CD4-positive, alpha-beta T cell treated with Interferon alpha-2 for 1 hour (primary cell): ENCODE data around the gene ARHGAP6.

Experiments
- DNase-seq, 2 donors: peaks; one replicate each; pipeline ENCODE4 v3.0.0-alpha.2; 2020 to 2022

Gene ARHGAP6, protein sequence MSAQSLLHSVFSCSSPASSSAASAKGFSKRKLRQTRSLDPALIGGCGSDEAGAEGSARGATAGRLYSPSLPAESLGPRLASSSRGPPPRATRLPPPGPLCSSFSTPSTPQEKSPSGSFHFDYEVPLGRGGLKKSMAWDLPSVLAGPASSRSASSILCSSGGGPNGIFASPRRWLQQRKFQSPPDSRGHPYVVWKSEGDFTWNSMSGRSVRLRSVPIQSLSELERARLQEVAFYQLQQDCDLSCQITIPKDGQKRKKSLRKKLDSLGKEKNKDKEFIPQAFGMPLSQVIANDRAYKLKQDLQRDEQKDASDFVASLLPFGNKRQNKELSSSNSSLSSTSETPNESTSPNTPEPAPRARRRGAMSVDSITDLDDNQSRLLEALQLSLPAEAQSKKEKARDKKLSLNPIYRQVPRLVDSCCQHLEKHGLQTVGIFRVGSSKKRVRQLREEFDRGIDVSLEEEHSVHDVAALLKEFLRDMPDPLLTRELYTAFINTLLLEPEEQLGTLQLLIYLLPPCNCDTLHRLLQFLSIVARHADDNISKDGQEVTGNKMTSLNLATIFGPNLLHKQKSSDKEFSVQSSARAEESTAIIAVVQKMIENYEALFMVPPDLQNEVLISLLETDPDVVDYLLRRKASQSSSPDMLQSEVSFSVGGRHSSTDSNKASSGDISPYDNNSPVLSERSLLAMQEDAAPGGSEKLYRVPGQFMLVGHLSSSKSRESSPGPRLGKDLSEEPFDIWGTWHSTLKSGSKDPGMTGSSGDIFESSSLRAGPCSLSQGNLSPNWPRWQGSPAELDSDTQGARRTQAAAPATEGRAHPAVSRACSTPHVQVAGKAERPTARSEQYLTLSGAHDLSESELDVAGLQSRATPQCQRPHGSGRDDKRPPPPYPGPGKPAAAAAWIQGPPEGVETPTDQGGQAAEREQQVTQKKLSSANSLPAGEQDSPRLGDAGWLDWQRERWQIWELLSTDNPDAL (N-terminal part only)

DNA sequence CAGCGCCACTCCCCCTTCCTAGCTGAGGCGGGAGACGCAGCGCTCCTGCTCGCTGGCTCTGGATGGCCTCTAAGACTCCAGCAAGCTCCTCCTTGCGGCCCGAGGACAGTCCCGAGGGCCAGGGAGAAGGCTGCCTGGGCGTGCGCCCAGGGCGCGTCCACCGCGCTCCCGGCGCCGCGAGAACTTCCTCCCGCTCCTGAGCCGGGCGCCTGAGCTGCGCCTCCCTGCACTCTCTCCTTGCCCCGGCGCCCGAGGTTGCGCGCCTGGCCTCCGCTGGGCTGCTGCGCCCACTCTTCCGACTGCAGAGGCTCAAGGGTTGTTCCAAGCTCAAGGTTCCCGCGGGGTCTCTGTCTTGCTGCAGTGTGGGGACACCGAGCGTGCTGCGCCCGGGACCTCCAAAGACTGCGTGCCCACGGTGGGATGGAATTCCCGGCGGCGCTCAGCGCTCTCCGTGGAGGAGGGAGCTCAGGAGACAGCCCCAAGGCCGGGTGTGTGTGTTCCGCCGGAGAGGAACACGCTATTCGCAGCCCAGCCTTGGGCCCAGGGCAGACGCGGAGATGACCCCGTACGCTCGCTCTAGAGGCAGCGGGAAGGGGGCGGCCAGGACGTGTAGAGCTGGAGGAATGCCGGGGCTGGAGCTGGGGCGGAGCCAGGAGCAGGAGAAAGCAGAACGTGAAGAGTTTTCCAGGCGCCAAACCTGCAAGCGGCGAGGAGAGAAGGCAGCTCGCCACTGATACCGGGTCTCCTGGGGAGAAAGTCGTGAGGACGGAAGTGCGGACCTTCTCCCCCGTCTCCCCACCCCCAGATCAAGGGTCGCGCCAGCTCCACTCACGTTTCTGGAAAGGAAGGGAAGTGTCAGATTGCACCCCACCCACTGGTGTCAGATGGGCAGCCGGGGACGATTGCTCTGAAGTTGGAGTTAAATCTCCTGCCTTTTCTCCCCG lies at the start of gene ARHGAP6:
ARHGAP6 (minus strand) TSS at position 753 of the 944 bp plus-strand sequence. CDS start 1,092 bp downstream, outside the sequence.
- DNase-seq = no peak

DNA sequence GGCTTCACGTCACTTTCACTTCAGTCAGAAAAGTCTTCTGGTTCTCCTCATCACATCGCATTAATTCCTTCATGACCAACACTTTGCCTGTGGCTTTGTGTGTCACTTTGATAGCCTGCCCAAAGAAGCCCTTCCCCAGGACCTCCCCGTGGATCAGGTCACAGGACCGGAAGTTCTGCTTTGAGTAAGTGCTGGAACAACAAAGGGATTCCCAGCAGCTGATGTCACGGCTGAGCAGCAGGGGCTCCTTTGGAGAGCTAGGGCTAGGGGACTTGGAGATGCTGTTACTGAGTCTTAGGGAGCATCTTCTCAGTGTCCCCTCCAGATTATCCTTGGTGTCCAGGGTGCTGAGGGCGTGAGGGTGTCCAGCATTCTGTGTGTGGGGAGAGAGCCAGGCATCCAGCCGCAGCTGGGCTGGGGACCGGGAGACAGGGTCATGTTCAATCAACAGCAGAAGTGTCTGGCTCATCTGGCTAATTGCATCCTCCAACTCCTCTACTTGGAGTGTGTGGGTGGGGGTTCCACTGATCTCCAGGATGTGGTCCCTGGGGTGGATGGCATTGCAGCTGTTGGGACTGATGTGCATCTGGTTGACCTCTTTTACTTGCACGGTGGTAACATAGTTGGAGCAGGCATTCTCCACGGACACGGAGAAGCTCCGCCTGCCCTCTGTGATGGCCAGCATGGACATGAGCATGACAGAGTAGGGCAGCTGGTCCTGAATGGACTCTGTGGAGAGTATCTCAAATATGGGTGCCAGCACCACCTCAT lies 39.2 kb upstream of the ARHGAP6 start:
- no peak for DNase-seq

DNA sequence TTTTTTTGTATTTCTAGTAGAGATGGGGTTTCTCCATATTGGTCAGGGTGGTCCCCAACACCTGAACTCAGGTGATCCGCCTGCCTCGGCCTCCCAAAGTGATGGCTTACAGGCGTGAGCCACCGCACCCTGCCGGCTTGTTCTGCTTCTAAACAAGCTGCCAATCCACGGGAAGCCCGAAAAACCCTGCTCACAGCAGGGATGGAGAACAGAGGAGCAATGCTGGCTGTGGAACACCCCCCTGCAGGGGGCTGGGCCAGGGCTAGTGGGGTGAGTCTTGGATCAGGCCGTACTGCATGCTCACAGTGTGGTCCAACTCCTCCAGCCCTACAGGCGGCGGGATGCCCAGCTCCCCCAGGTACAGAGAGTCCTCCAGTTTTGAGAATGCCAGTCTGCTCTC lies 38.1 kb upstream of the ARHGAP6 start:
- DNase-seq = no peak

DNA sequence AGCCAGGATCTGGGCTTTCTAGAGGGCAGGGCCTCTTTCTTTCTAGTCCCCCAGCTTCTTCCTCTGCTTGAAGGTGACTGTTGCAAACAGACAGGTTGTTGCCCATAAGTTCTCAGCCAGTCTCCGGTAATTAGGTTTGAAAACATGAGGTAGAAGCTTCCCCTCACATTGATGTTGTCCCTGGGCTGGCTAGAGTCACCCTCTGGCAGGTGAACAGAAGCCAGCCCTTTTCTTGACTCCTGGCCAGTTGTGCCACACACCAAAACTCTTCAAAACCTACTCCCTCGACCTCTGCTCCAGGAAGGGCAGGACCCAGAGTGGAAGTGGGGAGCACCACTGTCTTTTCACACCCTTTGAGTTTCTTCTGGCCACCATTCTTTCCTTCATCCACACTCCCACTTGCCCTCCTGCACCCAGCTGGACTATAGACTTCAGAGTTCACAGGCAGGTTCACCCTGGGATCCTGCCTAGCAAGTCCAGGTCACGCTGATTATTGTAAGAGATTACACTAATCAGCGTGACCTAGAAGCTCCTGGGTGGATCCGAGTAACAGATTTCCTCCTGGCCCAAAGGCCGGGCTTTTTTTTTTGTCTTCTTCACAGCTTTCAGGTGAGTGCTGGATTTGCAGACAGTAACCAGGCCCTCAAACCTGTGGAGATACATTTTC lies 37.4 kb upstream of the ARHGAP6 start:
- no peak for DNase-seq

DNA sequence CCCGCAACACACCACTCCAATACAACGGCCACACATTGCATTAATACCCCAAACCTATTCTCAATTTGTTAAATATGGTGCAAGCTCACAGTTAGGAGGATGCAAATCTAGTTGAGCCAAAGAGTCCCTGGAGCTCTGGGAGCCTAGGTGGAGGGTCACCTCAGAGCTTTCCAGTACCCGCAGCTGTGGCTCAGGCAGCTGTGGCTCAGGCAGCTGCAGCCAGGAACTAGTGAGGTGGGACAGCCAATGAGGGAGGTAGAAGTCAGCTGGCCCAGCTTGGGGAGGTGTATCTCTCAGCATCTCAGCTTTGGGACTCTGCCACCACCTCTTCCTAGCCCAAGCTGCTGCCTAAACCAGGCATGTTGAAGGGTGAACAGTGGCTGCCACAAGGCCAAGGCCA lies 36.7 kb upstream of the ARHGAP6 start:
- DNase-seq = no peak

DNA sequence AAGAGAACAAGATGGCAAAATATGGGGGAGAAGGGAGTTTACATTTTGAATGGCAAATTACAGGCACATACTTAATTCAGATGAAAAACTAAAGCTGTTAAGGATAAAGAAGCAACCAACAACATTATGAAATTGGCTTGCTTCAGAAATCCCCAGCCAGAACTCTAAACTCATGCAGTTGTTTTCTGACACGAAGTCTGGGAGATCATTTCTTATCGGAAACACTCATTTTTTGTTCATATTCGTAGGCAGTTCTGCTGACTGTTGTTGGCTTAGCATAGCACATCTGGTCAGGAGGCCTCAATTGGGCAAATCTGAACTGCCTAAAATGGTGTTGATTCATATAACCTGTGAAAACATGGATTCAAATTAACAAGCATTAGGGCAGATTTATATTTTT lies 33.0 kb upstream of the ARHGAP6 start:
- DNase-seq = no peak

DNA sequence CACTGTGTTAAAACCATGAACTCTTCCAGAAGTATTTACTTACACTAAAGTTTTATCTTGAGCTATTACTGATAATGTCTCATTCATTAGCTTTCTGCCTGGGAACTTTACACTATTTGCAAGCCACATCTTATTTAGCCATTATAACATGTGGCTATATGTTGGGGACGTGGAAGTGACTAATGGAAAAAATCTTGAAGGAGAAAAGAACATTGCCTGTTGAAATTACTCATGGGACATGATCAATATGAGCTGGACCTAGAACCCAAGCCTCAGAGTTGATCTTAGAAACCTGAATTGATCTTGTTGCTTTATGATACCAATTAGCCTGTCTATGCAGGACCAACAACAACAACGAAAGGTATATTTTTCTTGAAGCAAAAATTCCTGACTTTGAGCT lies 22.5 kb upstream of the ARHGAP6 start:
- no peak for DNase-seq

DNA sequence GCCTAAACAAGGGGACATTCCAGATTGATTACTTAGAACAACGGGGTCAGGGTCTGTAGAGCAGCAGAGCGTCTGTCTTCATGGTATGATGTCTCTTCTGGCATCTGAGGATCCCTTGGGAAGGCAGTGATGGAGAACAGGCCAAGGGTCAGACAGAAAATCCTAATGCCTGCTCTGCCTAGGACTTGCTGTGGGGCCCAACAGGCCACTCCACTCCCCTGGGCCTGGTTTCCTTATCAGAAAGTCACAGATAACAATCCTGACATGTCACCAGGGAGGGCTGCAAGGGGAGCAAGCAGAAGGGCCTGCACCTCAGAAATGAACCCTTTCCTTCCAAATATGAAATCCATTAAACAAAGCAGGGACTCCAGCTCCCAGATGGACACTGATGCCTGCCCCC lies 21.4 kb upstream of the ARHGAP6 start:
- DNase-seq = no peak

DNA sequence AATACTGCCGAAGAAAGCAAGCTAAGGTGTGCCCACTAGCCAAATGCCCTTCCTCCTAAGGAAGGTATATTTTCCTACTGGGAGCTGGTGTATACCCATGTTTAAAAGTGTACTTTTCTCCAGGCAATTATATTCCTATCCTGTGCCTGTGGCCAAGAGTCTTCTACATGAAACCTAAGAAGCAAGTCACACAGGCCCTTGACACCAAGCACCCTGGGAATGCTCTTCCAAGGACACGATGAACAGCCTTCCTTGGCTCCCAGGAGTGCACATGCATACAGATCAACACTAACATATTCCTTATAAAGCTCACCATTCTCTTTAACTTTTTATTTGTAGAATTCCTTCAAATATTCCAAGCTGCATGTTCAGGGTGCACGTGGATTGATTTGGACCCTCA lies 17.3 kb upstream of the ARHGAP6 start:
- no peak for DNase-seq

DNA sequence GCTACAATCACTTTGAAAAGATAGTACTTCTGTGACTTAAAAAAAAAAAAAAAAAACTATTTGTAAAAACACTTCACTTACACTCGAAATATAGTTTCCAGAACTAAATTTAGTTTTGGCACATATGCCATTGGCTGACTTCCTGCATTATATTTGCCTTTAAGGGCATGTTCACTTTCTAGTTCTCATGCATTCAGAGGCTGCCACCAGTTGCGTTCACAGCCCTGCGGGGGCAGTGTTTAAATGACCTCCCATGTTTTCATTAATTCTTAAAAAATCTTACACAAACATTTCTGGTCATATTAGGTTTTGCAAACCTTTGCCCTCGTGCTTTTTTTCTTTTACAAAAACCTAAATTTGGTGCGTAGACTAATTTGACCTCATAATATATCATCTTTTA lies 12.4 kb upstream of the ARHGAP6 start:
- no peak for DNase-seq

DNA sequence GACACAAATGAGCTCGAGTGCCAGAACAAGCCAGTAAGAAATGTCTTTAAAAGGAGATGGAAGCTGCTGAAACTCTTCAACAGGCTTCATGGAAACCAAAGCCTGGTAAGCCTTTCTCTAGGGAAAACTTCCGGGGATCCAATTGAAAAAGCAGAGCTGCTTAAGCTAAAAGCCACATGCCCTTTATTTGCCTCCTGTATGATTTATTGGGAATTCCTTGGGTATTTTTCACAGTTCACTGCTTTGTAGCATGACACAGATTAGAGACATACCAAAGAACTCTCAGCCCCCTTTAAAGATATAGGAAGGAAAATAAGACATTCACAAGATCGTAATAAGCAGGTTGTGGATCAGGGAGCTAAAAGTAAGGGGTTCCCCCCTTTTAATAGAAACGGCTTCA lies 6.5 kb upstream of the ARHGAP6 start:
- DNase-seq = no peak

DNA sequence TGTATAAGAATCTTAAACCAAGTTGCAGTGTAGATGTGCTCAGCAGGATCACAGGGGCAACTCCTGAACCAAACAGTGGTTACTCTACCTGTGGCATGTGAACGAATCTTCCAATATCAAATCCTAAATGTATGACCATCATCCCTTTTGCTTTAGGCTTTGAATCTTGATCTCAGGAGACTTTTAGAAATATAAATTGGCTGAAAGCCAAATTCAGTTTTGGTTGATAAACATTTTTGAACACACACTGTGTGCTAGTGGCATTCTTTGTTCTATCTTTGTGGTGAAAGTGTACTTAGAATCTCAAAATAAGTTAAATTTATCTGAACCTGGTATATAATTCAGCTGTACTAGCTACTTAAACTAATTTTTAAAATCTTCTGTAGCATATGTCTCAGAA lies 4.6 kb upstream of the ARHGAP6 start:
- no peak for DNase-seq

DNA sequence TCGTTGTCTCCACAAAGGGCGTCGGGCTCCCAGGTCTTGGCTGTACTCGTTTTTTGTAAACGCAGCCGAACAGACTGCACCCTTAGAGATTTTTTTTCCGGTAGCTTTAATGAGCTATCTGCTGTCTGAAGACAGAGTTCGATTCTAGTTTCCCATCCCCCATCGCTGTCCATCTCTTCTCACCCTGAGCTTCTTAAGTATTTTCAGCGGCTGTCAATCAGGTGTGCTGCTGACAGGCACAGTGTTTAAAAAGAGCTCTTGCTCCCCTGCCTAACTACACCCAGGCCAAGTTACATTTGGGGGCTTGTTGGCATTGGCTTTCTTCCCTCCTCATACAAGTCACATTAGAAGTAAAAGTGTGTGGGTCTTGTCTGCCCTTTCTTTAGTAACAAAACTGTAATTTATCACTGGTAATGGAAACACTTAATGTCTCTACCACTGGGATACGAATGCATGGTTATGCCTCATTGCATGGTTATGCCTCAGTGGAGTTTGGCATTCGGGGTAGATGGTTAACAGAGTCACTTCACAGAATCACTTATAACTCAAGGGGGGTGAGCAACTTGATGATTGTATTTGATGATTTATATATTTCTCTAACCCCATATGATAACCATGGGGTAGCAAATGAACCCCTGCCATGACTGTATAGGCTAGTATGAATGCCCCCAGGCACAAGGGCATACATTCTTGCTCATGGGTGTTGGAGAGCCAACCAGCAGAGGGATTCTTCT lies 1.4 kb upstream of the ARHGAP6 start:
- no peak for DNase-seq

DNA sequence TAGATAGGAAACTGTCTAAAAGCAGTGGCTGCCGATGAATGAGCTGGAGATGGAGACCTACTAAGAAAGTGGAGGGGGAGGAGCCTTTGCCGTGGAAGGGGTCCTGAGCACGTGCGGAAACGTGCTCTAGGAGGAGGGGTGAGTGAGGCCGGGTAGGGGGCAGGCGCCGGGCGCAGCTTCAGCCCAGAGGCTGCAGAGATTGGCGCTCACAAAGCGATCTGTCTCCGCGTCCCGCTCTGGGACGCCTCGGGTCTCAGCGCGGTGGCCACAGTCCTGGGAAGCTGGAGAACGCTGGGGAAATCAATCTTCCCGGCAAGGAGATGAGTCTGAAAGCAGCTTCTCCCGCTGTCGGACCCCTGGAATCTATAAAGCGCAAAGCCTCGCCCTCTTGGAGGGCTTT lies 444 bp upstream of the ARHGAP6 start:
- no peak for DNase-seq

DNA sequence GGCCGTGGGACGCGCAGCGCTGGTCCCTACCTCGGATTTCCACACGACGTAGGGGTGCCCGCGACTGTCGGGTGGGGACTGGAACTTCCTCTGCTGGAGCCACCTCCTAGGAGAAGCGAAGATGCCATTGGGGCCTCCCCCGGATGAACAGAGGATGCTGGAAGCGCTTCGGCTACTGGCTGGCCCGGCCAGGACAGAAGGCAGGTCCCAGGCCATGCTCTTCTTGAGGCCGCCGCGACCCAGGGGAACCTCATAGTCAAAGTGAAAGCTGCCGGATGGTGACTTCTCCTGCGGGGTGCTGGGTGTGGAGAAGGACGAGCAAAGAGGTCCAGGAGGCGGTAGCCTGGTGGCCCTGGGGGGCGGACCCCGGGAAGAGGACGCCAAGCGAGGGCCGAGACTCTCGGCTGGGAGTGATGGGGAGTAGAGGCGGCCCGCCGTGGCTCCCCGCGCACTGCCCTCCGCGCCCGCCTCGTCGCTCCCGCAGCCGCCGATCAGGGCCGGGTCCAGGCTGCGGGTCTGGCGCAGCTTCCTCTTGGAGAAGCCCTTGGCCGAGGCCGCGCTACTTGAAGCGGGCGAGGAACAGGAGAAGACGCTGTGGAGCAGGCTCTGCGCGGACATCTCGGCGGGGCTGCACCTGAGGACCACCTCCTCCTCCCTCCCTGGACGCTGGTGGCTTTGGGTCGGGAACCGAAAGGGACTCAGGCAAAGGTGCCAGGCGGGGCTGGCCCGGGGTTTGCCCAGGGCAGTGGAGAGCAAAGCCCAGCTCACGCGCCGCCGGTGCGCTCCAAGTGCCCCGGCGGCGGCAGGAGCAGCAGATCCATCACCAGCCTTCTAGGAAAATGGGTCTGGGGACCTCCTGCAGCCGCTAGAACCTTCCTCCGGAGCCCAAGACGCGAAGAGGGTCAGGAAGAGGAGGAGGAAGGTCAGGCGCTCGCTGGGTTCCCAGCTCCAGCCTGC lies 1.2 kb downstream of the ARHGAP6 start:
- DNase-seq = no peak

DNA sequence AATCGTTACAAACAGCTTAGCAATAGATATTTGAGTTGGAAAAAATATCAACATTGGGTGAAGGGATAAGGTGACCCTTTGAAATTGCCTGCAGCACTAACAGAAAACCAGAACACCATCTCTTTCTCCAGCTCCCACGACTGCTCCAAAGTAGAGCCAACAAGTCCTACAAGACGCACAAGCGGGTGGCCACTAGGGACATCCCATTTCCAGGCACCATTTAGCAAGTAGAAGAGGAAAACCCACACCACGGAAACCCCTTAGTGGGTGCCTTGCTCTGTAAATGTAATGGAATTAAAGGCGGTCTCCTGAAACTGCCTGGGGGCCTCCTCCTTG lies 1.9 kb downstream of the ARHGAP6 start:
- DNase-seq = no peak

DNA sequence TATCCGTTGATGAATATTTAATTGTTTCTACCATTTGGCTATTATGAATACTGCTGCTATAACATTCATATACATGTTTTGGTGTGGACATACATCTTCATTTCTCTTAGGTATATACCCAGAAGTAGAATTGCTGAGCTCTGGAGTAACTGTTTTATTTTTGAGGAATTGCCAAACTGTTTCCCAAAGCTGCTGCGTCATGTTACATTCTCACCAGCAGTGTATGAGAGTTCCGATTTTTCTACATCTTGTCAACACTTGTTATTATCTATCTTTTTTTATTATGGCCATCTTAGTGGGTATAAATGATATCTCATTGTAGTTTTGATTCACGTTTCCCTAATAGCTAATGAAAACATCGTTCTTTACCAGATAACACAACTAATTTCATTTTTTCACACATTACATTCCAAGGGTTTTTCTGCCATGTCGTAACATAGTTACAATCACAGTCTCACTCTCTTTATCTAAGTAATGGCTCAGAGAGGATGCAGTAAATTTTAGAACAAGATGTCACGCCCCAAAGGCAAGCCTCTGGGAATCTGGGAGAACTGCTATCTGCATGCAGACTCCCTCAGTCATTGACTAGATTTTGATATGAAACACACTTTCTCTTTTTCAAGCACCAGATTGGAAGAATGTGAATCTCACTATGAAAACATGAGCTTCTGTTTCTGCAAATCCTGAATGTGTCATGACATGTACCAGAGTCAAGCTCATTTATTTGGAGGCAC lies 10.3 kb downstream of the ARHGAP6 start:
- no peak for DNase-seq

DNA sequence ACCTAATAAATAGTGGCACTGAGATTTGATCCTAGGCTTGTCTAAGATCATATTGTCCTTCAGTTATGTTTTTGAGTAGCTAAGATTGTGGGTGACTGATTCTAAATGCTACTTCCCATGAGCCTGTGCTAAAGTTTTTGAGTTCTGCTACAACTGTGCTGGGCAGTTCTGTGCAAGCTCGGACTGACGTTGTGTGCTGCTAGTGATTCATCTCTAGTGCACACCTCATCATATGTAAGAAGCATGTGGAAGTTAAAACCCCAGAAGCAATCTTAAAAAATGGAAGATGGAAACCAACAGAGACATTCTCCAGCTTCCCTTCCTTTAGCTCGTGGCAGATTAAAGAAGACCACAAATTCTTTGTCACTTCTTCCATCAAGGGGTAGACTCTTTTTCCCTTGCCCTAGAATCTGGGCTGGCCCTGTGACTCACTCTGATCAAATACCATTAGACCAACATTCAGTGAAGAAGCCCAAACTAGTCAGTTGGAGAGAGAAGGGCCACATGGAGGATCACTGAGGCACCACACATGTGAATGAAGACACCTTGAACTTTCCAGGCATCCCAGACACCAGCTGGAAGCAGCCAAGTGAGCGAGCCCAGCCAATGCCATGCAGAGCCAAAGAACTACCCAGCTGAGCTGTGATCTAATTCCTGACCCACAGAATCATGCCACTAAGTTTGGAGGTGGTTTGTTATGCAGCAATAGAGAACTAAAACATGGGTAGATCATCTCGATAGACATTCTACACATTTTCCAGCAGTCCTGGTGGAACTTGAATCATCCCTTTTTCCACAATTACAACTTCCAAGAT lies 16.8 kb downstream of the ARHGAP6 start:
- no peak for DNase-seq
